Stomach smooth muscle (tissue), 2 donors: Measurements from ENCODE around the gene HSPD1.

ENCODE experiments used
- H3K27ac ChIP-seq: one replicate; pipeline ENCODE4 v1.7.0; 2013; ENCODE audit warnings: mild to moderate bottlenecking, low read length, inconsistent platforms
- H3K27me3 ChIP-seq, 2 donors: one replicate each; pipeline ENCODE4 v1.7.0; 2013; ENCODE audit warnings: low read length in 2 of 2; ENCODE audit not compliant: insufficient read depth in 2 of 2, control insufficient read depth in 1 of 2
- H3K36me3 ChIP-seq, 2 donors: one replicate each; pipeline ENCODE4 v1.7.0; 2013; ENCODE audit warnings: low read length in 2 of 2; ENCODE audit not compliant: control insufficient read depth in 2 of 2, insufficient read depth in 2 of 2
- H3K4me1 ChIP-seq: one replicate; pipeline ENCODE4 v1.7.0; 2013; ENCODE audit warnings: low read length; ENCODE audit not compliant: control insufficient read depth, insufficient read depth
- H3K4me3 ChIP-seq, 2 donors: one replicate each; pipeline ENCODE4 v1.7.0; 2013; ENCODE audit warnings: low read length in 2 of 2
- H3K9ac ChIP-seq, 2 donors: one replicate each; pipeline ENCODE4 v1.7.0; 2013; ENCODE audit warnings: low read length in 2 of 2, mild to moderate bottlenecking in 1 of 2
- H3K9me3 ChIP-seq, 2 donors: one replicate each; pipeline ENCODE4 v1.7.0; 2013; ENCODE audit warnings: low read length in 2 of 2; ENCODE audit not compliant: control insufficient read depth in 2 of 2
- donor health status: healthy.
- donor health status: Pancreatic carcinoma.

The HSPD1 gene

DNA sequence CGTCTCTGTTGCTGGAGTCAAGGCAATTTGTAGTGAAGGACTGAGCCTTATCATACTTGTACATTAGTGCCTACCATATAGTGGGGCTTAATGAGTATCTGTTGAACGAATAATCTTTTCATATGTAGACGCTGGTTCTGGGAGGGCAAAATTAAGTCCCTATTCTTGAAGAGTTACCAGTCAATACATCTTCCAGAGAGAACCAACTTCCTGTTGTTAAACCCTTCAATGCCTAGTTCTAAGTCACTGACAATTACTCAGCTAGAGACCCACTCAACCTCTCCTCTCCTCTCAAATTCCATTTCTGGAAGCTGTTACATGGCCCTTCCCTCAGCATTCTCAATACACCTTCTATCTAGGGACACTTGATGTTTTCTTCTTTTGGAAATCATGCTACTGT, 15.1 kb upstream of the HSPD1 start:
- Histone ChIP-seq H3K4me1 (peaks cover 5% of the 10 kb centered on the region), H3K27me3 (no peaks in the 10 kb centered on the region), H3K9ac (peak overlapping the region; percentile 95), H3K36me3 (no peaks in the 10 kb centered on the region), H3K9me3 (no peaks in the 10 kb centered on the region), H3K27ac (peak overlapping the region; percentile 93), H3K4me3 (peak overlapping the region in 1 of 2 donors; percentile 91)

DNA sequence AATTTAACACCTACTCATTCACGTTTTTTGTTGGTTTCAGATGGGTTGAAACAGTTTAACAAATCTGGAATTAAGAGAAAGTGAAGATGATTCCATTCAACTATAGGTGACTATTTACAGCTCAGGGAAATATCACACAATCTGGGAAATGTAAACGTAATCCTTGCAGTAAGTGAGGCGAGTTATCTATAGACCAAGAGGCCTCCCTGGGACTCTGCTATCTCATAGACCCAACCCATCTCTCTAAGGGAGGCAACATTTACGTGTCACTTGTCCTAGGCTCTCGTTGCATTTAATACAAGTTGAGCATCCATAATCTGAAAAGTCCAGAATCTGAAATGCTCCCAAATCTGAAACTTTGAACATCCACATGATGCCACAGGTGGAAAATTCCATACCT, 14.3 kb upstream of the HSPD1 start:
- H3K4me3 ChIP-seq, result no peak overlapping the region
- H3K4me1 ChIP-seq, result peaks cover 5% of the 10 kb centered on the region
- no peak overlapping the region for H3K27ac ChIP-seq

DNA sequence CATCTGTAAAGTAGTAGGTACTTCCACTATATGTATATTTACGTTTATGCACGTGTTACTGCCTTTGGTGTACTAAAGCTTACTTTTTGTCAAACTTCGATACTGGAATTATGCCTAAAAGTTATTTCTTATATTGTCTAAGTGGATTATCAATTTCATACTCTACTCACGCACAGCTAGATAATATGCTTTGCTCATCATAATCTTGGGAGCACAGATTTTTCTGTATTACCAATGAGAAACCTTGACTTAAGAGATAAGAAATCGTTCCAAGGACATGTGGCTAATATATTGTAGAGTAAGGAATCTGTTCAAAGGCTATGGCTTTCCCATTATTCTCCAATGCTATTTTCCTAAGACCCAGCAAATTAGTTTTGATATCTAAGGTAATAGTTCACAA, 7.0 kb upstream of the HSPD1 start:
- Histone ChIP-seq H3K4me3 (no peak overlapping the region), H3K9me3 (no peaks in the 10 kb centered on the region), H3K27ac (no peak overlapping the region), H3K27me3 (no peaks in the 10 kb centered on the region), H3K4me1 (peaks cover 8% of the 10 kb centered on the region), H3K9ac (no peak overlapping the region), H3K36me3 (peaks cover 6 to 11% of the 10 kb centered on the region in 2 donors)

More for the DNA sequence above, 14.3 kb upstream of the HSPD1 start:
- H3K9ac ChIP-seq, result no peak overlapping the region
- no peaks in the 10 kb centered on the region for H3K36me3 ChIP-seq
- no peaks in the 10 kb centered on the region for H3K27me3 ChIP-seq
- no peaks in the 10 kb centered on the region for H3K9me3 ChIP-seq

DNA sequence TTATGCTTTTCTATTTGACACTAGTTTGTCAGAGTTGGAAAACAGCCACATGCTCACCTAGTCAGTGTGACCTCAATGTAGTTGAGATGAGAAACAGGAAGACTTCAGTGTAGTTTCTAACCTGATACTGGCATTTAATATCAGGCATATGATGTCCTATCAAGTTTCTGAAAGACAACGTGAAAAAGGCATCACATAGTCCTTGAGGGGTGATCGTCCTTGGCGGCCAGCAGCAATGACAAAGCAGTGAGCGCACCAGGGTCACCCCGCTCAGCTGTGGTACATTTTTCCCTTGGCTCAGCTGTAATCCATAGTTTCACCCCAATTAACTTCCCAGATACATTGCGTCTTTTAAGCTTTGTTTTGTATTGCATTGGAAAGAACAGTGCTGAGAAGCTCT, 4.9 kb upstream of the HSPD1 start:
- Histone ChIP-seq H3K36me3 (peaks cover 6 to 11% of the 10 kb centered on the region in 2 donors), H3K27ac (no peak overlapping the region), H3K9me3 (no peaks in the 10 kb centered on the region), H3K9ac (no peak overlapping the region), H3K27me3 (no peaks in the 10 kb centered on the region), H3K4me1 (peaks cover 9% of the 10 kb centered on the region), H3K4me3 (no peak overlapping the region)

DNA sequence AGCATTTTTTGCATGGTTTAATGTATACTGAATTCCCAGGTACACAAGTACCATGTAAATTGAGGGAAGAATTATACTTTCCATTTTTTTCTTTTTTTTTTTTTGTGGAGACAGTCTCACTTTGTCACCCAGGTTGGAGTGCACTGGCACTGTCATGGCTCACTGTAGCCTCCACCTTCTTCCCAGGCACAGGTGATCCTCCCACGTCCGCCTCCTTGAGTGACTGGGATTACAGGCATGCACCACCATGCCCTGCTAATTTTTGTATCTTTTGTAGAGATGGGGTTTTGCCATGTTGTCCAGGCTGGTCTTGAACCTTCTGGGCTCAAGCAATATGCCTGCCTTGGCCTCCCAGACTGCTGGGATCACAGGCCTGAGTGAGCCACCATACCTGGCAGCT, 4.4 kb upstream of the HSPD1 start:
- H3K27me3 ChIP-seq, result no peaks in the 10 kb centered on the region
- H3K9me3 ChIP-seq, result no peaks in the 10 kb centered on the region
- peaks cover 6 to 11% of the 10 kb centered on the region in 2 donors for H3K36me3 ChIP-seq
- H3K4me3 ChIP-seq, result no peak overlapping the region
- H3K27ac ChIP-seq, result no peak overlapping the region
- H3K4me1 ChIP-seq, result peaks cover 9% of the 10 kb centered on the region
- H3K9ac ChIP-seq, result no peak overlapping the region

DNA sequence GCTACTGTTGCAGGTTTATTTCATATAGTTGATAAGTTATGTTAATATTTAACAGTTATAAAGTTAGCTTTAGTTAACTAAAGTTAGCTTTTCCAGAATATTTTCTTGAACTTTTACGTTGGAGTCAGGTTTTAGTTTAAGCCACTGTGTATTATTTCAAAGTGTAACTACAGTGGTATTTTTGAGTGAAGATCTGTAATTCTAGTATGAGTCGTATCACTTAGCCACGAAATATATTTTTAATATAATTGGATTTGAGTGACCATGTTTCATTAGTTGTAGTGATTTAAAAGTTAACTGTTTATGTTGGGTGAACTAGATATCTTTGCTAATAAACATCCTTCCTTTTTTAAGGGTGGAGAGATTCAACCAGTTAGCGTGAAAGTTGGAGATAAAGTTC, 3.0 kb upstream of the HSPD1 start:
- Histone ChIP-seq H3K27me3 (no peaks in the 10 kb centered on the region), H3K4me3 (no peak overlapping the region), H3K27ac (no peak overlapping the region), H3K4me1 (peaks cover 19% of the 10 kb centered on the region), H3K9me3 (no peaks in the 10 kb centered on the region), H3K9ac (no peak overlapping the region), H3K36me3 (peaks cover 6 to 11% of the 10 kb centered on the region in 2 donors)

DNA sequence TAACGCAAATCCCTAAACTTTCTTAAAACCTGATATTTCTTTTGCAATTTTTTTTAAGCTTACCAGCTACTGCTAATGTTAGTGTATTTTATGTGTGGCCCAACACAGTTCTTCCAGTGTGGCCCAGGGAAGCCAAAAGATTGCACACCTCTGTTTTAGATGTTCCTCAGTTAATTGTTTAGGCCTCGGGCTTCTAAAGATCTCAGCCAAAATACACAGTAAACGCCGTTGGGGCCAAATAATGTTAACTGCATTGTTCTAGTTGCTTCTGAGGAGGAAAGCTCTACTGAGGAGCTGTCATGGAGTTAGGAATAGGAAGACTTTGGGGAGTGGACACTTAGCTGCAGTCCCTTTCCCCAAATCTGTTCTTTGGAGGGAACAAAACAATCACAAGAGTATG, 2.6 kb upstream of the HSPD1 start:
- H3K9me3 ChIP-seq, result no peaks in the 10 kb centered on the region
- no peaks in the 10 kb centered on the region for H3K27me3 ChIP-seq
- H3K36me3 ChIP-seq, result peaks cover 6 to 11% of the 10 kb centered on the region in 2 donors
- H3K4me1 ChIP-seq, result peaks cover 19% of the 10 kb centered on the region
- H3K9ac ChIP-seq, result no peak overlapping the region
- peak overlapping the region in 1 of 2 donors; percentile 44 for H3K4me3 ChIP-seq
- H3K27ac ChIP-seq, result no peak overlapping the region

DNA sequence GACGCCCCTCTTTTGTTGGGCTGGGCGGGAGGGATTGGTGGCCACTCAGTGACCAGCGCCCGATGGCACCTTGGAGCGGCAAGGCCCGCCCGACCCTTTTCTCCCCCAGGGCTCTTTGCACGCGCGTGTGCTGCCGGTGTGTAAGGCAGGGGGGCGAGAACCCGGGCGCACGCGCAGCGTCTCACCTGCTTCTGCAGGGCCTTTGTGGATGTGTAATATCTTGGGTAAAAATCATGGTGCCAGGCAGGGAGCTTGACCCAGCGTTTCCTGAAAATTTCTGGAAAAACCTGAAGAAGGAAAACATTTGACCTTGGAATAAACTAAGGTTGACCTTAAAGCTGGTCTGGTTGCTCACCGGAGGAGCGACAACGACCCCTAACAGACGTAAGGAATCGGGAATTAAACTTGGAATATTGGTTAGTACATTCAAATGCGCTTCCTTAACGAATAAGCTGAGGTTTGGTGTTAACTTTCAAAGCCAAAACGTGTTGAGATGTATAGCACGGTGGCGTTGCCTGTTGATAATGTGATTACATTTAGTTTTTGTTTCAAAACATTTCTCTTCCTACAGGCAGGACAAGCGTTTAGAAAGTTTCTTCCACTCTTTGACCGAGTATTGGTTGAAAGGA, 977 bp upstream of the HSPD1 start:
- no peaks in the 10 kb centered on the region for H3K27me3 ChIP-seq
- H3K9ac ChIP-seq, result peak overlapping the region; percentile 86 to 91
- peak overlapping the region; percentile 88 to 94 for H3K4me3 ChIP-seq
- H3K36me3 ChIP-seq, result peaks cover 17 to 26% of the 10 kb centered on the region in 2 donors
- no peaks in the 10 kb centered on the region for H3K9me3 ChIP-seq
- H3K4me1 ChIP-seq, result peaks cover 19% of the 10 kb centered on the region
- peak overlapping the region; percentile 87 for H3K27ac ChIP-seq

DNA sequence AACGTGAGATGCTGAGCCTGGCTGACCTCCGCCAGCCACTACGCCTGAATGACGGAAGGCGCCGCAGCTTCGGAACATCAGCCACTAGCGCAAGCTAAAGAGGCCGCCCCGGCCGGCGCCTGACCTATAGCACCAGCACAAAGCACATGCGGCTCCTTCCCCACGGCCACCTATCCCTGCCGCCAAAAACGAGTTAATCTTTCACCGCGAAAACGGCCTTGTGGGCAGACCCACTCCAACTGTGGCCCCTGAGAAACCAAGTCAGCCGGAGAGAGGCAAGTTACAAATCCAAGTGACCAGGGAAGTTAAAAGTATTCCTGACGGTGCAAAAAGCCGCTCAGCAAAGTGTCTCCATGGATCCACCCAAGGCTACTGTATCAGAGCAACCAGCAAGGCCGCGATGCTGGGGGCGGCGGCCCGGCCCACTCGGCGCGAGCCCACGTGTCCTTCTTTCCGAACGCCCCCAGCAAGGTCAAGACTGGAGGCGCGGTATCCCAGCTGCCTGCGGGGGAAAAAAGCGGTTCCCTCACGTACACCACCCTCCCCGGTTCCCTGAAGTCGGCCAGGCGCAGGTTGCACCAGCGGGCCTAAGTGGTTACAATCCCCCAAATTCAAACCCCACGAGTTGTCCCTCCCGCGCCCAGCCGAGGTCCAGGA, 575 bp downstream of the HSPD1 start:
- Histone ChIP-seq H3K9me3 (no peaks in the 10 kb centered on the region), H3K4me1 (peaks cover 19% of the 10 kb centered on the region), H3K36me3 (peaks cover 25 to 35% of the 10 kb centered on the region in 2 donors), H3K27ac (peak overlapping the region; percentile 87), H3K9ac (peak overlapping the region; percentile 75 to 90), H3K4me3 (peak overlapping the region; percentile 55 to 88), H3K27me3 (no peaks in the 10 kb centered on the region)

DNA sequence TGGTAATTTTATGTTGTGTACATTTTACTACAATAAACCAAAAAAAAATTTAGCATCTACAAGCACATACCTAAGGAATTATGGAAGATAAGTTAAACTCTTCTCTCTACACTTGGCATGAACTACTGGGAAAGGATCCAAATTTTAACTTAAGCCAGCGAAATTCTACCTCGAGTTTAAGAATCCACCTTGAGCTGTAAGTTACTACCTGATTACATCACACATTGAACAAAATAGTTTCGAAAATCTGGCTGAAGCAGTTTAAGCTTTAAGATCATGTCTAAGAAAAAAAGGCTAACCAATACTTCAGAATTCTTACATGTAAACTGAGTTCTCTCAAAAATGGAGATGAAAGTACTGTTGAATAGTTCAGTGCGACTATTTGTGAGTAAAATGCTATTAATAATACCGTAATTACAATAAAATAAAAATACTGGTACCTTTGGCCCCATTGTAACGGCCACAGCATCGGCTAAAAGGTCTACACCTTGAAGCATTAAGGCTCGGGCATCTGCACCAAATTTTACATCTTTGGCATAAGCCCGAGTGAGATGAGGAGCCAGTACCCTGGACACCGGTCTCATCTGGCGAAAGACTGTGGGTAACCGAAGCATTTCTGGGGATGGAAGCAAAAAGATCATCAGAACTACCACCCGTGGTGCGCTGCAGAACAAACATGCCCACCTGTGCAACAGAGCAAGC, 1.3 kb downstream of the HSPD1 start:
- peak overlapping the region; percentile 75 to 90 for H3K9ac ChIP-seq
- no peaks in the 10 kb centered on the region for H3K9me3 ChIP-seq
- H3K4me3 ChIP-seq, result peak overlapping the region; percentile 55 to 88
- peaks cover 19% of the 10 kb centered on the region for H3K4me1 ChIP-seq
- no peaks in the 10 kb centered on the region for H3K27me3 ChIP-seq
- peak overlapping the region; percentile 87 for H3K27ac ChIP-seq
- peaks cover 27 to 37% of the 10 kb centered on the region in 2 donors for H3K36me3 ChIP-seq
